RWPE2 (cell line): ENCODE measurements around the gene BARHL1.

Experiments used
- ATAC-seq: fragments of 200-7000 bp; cut with Tn5 transposase; 3 replicates; pipeline ENCODE4 v1.9.1; 2021; ENCODE audit warnings: low read depth
- DNase-seq: peaks from one replicate; pipeline ENCODE4 v3.0.0-alpha.2; 2020; ENCODE audit warnings: low spot score
- H3K27ac ChIP-seq: fragments of 450-650 bp; 2 replicates; pipeline ENCODE4 v1.5.1; 2017; ENCODE audit warnings: mild to moderate bottlenecking; ENCODE audit not compliant: poor library complexity, severe bottlenecking
- H3K27me3 ChIP-seq: fragments of 250-450 bp; sonication (Bioruptor Pico); 2 replicates; pipeline ENCODE4 v1.5.1; 2021; ENCODE audit warnings: mild to moderate bottlenecking, moderate library complexity; ENCODE audit not compliant: insufficient read depth, poor library complexity, severe bottlenecking
- H3K36me3 ChIP-seq: fragments of 250-450 bp; sonication (Bioruptor Pico); 2 replicates; pipeline ENCODE4 v1.5.1; 2020; ENCODE audit warnings: low read depth, mild to moderate bottlenecking, moderate library complexity
- H3K4me1 ChIP-seq: fragments of 250-450 bp; sonication (Bioruptor Pico); 2 replicates; pipeline ENCODE4 v1.5.1; 2021; ENCODE audit warnings: mild to moderate bottlenecking, moderate library complexity; ENCODE audit not compliant: insufficient read depth, poor library complexity, severe bottlenecking
- H3K4me3 ChIP-seq: fragments of 250-450 bp; sonication (Bioruptor Pico); 2 replicates; pipeline ENCODE4 v1.5.1; 2021; ENCODE audit warnings: mild to moderate bottlenecking, moderate library complexity; ENCODE audit not compliant: severe bottlenecking
- H3K9me3 ChIP-seq: fragments of 250-450 bp; sonication (Bioruptor Pico); 2 replicates; pipeline ENCODE4 v1.5.1; 2021; ENCODE audit warnings: mild to moderate bottlenecking, moderate library complexity; ENCODE audit not compliant: severe bottlenecking
- CTCF ChIP-seq: fragments of 450-650 bp; IDR thresholded peaks from one replicate; pipeline ENCODE4 v1.5.1; 2017; ENCODE audit warnings: mild to moderate bottlenecking, moderate library complexity; ENCODE audit not compliant: poor library complexity, severe bottlenecking

The BARHL1 gene

GRCh38 chr9:132602207-132602606 is 19.8 kb downstream of the BARHL1 start:
- H3K4me1 ChIP-seq: no peaks in the 10 kb centered on the region
- H3K9me3 ChIP-seq: no peaks in the 10 kb centered on the region
- no peak for TF ChIP-seq CTCF
- no peak overlapping the region for H3K27ac ChIP-seq
- no peak overlapping the region for H3K4me3 ChIP-seq
- no peaks in the 10 kb centered on the region for H3K27me3 ChIP-seq
- ATAC-seq (no peak), DNase-seq (no peak)
- peaks cover 28% of the 10 kb centered on the region for H3K36me3 ChIP-seq

GRCh38 chr9:132605387-132605786 is 23.0 kb downstream of the BARHL1 start:
- Histone ChIP-seq H3K9me3 (no peaks in the 10 kb centered on the region), H3K4me1 (no peaks in the 10 kb centered on the region), H3K36me3 (peaks cover 43% of the 10 kb centered on the region), H3K4me3 (no peak overlapping the region), H3K27ac (no peak overlapping the region), H3K27me3 (no peaks in the 10 kb centered on the region)
- no peak for TF ChIP-seq CTCF
- ATAC-seq: no peak
- DNase-seq: no peak

DNA sequence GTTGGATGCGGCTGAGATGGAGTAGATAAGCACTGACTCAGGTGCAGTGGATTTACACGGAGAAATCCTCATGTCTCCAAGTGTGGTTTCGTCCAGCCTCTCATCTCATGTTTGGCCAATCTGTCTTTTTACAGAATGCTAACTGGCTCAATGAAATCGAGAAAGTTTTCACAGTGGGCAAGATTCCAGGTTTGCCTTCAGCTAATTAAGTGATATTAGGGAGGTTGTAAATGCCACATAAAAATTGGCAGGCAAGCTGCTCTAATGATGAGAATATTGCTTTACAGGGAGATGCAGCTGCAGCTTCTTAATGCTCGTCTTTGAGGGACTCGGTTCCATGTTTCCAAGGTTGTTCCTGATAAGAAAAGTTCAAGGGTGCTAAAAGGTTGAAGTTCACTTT is 23.7 kb downstream of the BARHL1 start:
- DNase-seq (no peak), ATAC-seq (no peak)
- H3K36me3 ChIP-seq: peaks cover 48% of the 10 kb centered on the region
- TF ChIP-seq CTCF: no peak
- H3K27ac ChIP-seq: no peak overlapping the region
- H3K4me3 ChIP-seq: no peak overlapping the region
- no peaks in the 10 kb centered on the region for H3K9me3 ChIP-seq
- H3K4me1 ChIP-seq: no peaks in the 10 kb centered on the region
- no peaks in the 10 kb centered on the region for H3K27me3 ChIP-seq

- no peak for DNase-seq
- no peaks in the 10 kb centered on the region for H3K4me1 ChIP-seq
- no peak for ATAC-seq
- peaks cover 61% of the 10 kb centered on the region for H3K36me3 ChIP-seq
- no peaks in the 10 kb centered on the region for H3K27me3 ChIP-seq
- TF ChIP-seq CTCF: no peak
- H3K4me3 ChIP-seq: no peak overlapping the region
- H3K27ac ChIP-seq: no peak overlapping the region
- no peaks in the 10 kb centered on the region for H3K9me3 ChIP-seq
These were observed 26.8 kb downstream of the BARHL1 start for GRCh38 chr9:132609184-132609583.

DNA sequence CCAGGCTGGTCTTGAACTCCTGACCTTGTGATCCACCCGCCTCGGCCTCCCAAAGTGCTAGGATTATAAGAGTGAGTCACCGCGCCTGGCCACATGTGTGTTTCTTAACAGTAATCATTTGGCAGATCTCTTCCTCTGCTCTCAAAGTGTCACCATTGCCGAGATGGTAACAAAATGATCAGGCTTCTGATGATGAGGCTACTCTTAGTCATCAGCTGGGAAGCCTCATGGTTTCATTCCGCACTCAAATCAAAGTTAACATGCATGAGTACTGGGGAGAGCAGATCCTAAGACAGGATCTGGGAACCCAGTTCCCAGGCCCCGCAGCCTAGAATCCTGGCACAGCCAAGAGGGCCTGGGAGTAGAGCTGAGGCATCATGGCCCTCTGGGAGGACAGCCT is 27.4 kb downstream of the BARHL1 start:
- peak; percentile 68 for ATAC-seq

More for the DNA sequence above, 27.4 kb downstream of the BARHL1 start:
- Histone ChIP-seq H3K9me3 (no peaks in the 10 kb centered on the region), H3K27me3 (no peaks in the 10 kb centered on the region), H3K4me1 (no peaks in the 10 kb centered on the region), H3K4me3 (no peak overlapping the region), H3K27ac (no peak overlapping the region), H3K36me3 (peaks cover 61% of the 10 kb centered on the region)
- DNase-seq: no peak
- no peak for TF ChIP-seq CTCF
